Measurements from ENCODE around the gene CAPS.
"Not testable (repeated sequence)": the region's sequence is repeated elsewhere in the genome, so short reads cannot be mapped to it uniquely, and the experiment has no call there.

- not testable (repeated sequence) for TF ChIP-seq CTCF (conservative IDR thresholded peaks at IDR 0.05); ZFX (IDR thresholded peaks at IDR 0.05)
These were observed 29.8 kb upstream of the CAPS start for GRCh38 chr19:5884065-5884811.
